ENCODE data around the gene LGALS7B.
"Not testable (repeated sequence)": the region's sequence is repeated elsewhere in the genome, so short reads cannot be mapped to it uniquely, and the experiment has no call there.

The LGALS7B gene

GRCh38 chr19:38797781-38798180 is 8.8 kb downstream of the LGALS7B start:
- not testable (repeated sequence) for DNase-seq

- no peak for DNase-seq
Observed at GRCh38 chr19:38799104-38799503, 10.1 kb downstream of the LGALS7B start.

- no peak for DNase-seq
Observed at GRCh38 chr19:38800577-38801347, 11.8 kb downstream of the LGALS7B start.

GRCh38 chr19:38801359-38802095 is 12.5 kb downstream of the LGALS7B start:
- no peak for DNase-seq

GRCh38 chr19:38803543-38803942 is 14.5 kb downstream of the LGALS7B start:
- DNase-seq = no peak

GRCh38 chr19:38805180-38805579 is 16.2 kb downstream of the LGALS7B start:
- DNase-seq = no peak

GRCh38 chr19:38806371-38806770 is 17.4 kb downstream of the LGALS7B start:
- DNase-seq = no peak

- DNase-seq = not testable (repeated sequence)
Observed at GRCh38 chr19:38807374-38808098, 18.5 kb downstream of the LGALS7B start.

GRCh38 chr19:38808741-38809140 is 19.7 kb downstream of the LGALS7B start:
- DNase-seq = no peak

GRCh38 chr19:38809592-38810252 is 20.7 kb downstream of the LGALS7B start:
- no peak for DNase-seq

GRCh38 chr19:38812009-38812840 is 23.2 kb downstream of the LGALS7B start:
- no peak for DNase-seq

- DNase-seq = no peak
Observed at GRCh38 chr19:38812841-38813320, 23.9 kb downstream of the LGALS7B start, which contains the start of gene LGALS4. LGALS4 (minus strand) TSS chr19:38812945; CDS start chr19:38812886, 59 bp downstream.

- no peak for DNase-seq
Observed at GRCh38 chr19:38813323-38813722, 24.3 kb downstream of the LGALS7B start.

GRCh38 chr19:38813932-38814331 is 24.9 kb downstream of the LGALS7B start:
- not testable (repeated sequence) for DNase-seq

GRCh38 chr19:38815059-38816001 is 26.3 kb downstream of the LGALS7B start:
- DNase-seq = no peak

- DNase-seq = no peak
Observed at GRCh38 chr19:38816131-38816750, 27.2 kb downstream of the LGALS7B start.

- no peak for DNase-seq
Observed at GRCh38 chr19:38817081-38817480, 28.1 kb downstream of the LGALS7B start.

GRCh38 chr19:38819231-38819920 is 30.4 kb downstream of the LGALS7B start:
- DNase-seq = no peak

- DNase-seq = not testable (repeated sequence)
Observed at GRCh38 chr19:38821230-38821825, 32.3 kb downstream of the LGALS7B start.
